Measurements from ENCODE around the gene ROBO2. TPM values are rescaled to one million over a fixed set of nuclear protein-coding genes. Genes with fewer than 3 reads are reported as not detected.

The ROBO2 gene
- total RNA-seq, 1 donor from 2014 or later = 11.0 TPM

DNA sequence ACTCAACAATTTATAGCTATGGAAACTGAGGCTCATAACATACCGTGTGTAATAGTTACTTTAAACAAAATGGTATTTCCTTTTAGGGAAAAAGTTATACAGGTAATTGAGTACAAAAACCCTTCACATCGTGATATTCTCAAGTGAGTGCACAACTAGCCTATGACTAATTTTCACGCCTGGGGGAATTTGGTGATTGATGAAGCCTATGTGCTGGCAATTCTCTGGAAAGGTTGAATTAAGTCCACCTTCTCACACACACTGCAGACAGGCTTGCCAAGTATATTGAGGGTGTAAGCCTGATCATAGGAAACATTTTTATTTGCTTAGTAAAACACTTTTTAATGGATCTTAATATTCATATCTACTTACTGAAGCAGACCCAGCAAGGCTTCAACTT is 41.3 kb upstream of the ROBO2 start:
- intact Hi-C loops (cut with DNase I) = no loop called here
- Histone ChIP-seq H3K27me3 (no peaks in the 10 kb centered on the region), H3K36me3 (no peaks in the 10 kb centered on the region), H3K9me3 (no peaks in the 10 kb centered on the region), H3K4me1 (no peaks in the 10 kb centered on the region), H3K4me3 (no peak overlapping the region), H3K27ac (no peak overlapping the region)
- no peak for DNase-seq (ENCODE audit: extremely low spot score in 2 of 2)
- TF ChIP-seq POLR2AphosphoS5 (IDR thresholded peaks at IDR 0.05; ENCODE audit: insufficient read depth in 1 of 2, low read depth in 1 of 2) = no peak
- TF ChIP-seq POLR2A (IDR thresholded peaks at IDR 0.05) = no peak
- TF ChIP-seq, protein P1, sequence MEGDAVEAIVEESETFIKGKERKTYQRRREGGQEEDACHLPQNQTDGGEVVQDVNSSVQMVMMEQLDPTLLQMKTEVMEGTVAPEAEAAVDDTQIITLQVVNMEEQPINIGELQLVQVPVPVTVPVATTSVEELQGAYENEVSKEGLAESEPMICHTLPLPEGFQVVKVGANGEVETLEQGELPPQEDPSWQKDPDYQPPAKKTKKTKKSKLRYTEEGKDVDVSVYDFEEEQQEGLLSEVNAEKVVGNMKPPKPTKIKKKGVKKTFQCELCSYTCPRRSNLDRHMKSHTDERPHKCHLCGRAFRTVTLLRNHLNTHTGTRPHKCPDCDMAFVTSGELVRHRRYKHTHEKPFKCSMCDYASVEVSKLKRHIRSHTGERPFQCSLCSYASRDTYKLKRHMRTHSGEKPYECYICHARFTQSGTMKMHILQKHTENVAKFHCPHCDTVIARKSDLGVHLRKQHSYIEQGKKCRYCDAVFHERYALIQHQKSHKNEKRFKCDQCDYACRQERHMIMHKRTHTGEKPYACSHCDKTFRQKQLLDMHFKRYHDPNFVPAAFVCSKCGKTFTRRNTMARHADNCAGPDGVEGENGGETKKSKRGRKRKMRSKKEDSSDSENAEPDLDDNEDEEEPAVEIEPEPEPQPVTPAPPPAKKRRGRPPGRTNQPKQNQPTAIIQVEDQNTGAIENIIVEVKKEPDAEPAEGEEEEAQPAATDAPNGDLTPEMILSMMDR (IDR thresholded peaks at IDR 0.05) = no peak

DNA sequence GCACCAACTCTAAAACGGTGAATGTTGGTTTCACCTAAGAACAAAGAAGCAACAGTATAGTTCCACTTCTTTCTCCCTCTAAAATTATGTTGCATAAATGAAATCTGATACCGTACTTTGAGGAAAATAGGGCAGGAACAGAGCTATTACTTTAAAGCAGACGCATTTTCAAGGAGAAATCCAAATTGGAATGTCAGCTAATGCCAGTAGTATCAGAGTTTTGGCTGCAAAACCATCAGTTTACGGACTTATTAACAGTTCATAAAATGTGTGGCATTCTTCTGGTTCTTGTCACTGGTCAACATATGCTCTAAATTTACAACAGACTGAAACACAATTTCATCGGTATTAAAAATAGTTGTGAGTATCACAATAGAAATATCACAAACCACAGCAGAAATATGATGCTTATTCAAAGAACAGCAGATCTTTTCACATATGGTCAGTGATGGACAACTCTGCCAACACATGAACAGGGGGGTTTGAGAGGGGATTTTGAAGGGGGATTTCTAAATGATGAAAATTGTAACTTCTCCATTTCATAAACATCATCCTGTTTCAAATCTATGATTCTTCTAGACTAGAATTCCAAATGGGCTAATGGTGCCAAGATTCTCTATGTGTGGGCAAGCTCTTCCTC is 38.7 kb upstream of the ROBO2 start:
- TF ChIP-seq, protein P1 (IDR thresholded peaks at IDR 0.05) = no peak
- TF ChIP-seq POLR2A (IDR thresholded peaks at IDR 0.05) (no peak), POLR2AphosphoS5 (IDR thresholded peaks at IDR 0.05; ENCODE audit: insufficient read depth in 1 of 2, low read depth in 1 of 2) (no peak)
- no peaks in the 10 kb centered on the region for H3K4me1 ChIP-seq
- no peaks in the 10 kb centered on the region for H3K9me3 ChIP-seq
- no peak overlapping the region for H3K27ac ChIP-seq
- no peaks in the 10 kb centered on the region for H3K36me3 ChIP-seq
- H3K27me3 ChIP-seq = no peaks in the 10 kb centered on the region
- H3K4me3 ChIP-seq = no peak overlapping the region
- intact Hi-C loops (cut with DNase I) = no loop called here
- no peak for DNase-seq (ENCODE audit: extremely low spot score in 2 of 2)

DNA sequence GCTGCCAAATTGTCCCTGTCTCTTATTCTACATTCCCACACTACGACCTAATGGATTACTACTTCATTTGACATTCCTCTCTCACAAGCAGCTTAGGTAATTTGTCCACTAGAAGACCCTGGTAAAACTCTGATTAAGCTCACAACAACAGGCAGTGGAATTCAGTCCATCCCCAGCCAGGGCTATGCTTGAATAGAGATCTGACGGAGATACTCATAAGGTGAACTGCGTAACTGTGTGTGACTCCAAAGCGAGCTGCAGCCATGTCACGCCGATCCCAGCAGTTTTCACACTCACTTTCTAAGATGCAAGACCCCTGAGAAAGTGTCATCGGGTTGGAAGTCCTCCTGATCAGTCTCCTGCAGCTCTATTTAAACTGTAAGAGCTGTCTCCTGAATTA is 25.7 kb upstream of the ROBO2 start:
- intact Hi-C loops (cut with DNase I) = no loop called here
- H3K4me1 ChIP-seq = no peaks in the 10 kb centered on the region
- no peaks in the 10 kb centered on the region for H3K9me3 ChIP-seq
- no peaks in the 10 kb centered on the region for H3K36me3 ChIP-seq
- no peak overlapping the region for H3K4me3 ChIP-seq
- no peak for DNase-seq (ENCODE audit: extremely low spot score in 2 of 2)
- H3K27me3 ChIP-seq = no peaks in the 10 kb centered on the region
- no peak overlapping the region for H3K27ac ChIP-seq
- TF ChIP-seq POLR2AphosphoS5 (IDR thresholded peaks at IDR 0.05; ENCODE audit: insufficient read depth in 1 of 2, low read depth in 1 of 2) = no peak
- TF ChIP-seq, protein P1 (IDR thresholded peaks at IDR 0.05) = no peak
- no peak for TF ChIP-seq POLR2A (IDR thresholded peaks at IDR 0.05)

DNA sequence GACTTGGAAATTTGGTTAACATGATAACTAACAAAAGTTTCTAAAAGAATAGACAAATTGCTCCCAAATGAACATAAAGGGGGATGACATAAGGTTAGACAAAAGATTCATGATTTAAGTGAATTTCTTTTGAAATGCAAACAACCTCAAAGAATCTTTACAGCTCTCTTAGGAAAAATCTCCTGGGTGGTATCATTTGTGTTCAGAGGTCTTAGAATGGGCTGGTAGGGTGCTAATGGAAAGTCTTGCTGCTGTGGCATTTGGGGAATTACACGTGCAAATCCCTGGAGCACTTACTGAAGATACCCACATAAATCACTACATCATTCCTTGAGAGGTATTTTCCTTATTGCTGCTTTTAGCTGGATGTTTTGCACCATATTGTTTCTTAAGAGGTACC is 14.4 kb upstream of the ROBO2 start:
- TF ChIP-seq, protein P1 (IDR thresholded peaks at IDR 0.05) = no peak
- no peak for TF ChIP-seq POLR2AphosphoS5 (IDR thresholded peaks at IDR 0.05; ENCODE audit: insufficient read depth in 1 of 2, low read depth in 1 of 2)
- TF ChIP-seq POLR2A (IDR thresholded peaks at IDR 0.05) = no peak
- H3K36me3 ChIP-seq = no peaks in the 10 kb centered on the region
- intact Hi-C loops (cut with DNase I) = no loop called here
- no peak for DNase-seq (ENCODE audit: extremely low spot score in 2 of 2)
- no peak overlapping the region for H3K4me3 ChIP-seq
- H3K27me3 ChIP-seq = no peaks in the 10 kb centered on the region
- H3K27ac ChIP-seq = no peak overlapping the region
- no peaks in the 10 kb centered on the region for H3K9me3 ChIP-seq
- H3K4me1 ChIP-seq = no peaks in the 10 kb centered on the region

DNA sequence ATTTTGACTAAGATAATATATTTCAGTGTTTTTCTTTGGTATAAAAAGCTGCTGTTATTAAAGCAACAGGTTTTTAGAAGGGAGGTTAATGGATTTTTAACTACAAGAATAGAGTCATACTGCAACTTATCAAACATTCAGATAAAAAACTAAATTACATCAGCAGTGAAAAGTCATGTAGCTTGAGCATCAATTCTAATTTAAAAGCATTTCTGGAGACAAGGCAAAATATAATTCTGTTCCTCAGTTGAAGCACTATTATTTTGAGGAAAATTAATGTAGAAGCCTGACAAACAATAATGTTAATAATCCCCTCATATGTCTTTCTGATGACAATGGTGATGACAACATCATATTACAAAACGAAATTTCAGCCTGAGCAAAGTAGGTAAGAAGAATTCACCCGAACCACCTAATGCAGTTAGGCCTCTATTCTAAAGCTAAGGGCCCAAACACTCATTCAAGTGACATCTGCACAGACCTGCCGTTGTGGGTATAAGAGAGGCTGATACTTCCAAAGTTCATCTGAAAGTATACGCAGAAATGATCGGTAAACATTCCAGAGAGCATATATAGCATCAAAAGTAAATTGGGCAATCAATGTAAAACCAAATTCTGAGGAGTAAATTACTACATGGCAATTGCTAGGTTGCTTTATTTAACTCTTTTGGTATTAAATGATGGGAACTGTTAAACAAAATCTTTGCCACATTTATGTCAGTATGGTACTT is 12.8 kb upstream of the ROBO2 start:
- DNase-seq (ENCODE audit: extremely low spot score in 2 of 2) = no peak
- Histone ChIP-seq H3K4me3 (no peak overlapping the region), H3K27ac (no peak overlapping the region), H3K9me3 (no peaks in the 10 kb centered on the region), H3K36me3 (no peaks in the 10 kb centered on the region), H3K27me3 (no peaks in the 10 kb centered on the region), H3K4me1 (no peaks in the 10 kb centered on the region)
- TF ChIP-seq POLR2AphosphoS5 (IDR thresholded peaks at IDR 0.05; ENCODE audit: insufficient read depth in 1 of 2, low read depth in 1 of 2) (no peak), POLR2A (IDR thresholded peaks at IDR 0.05) (no peak)
- TF ChIP-seq, protein P1 (IDR thresholded peaks at IDR 0.05) = no peak
- intact Hi-C loops (cut with DNase I) = no loop called here

All from vagina (tissue), 2 donors.